Epidermal melanocyte (primary cell): Measurements from ENCODE around the gene SDC4.
"Not testable (repeated sequence)": the region's sequence is repeated elsewhere in the genome, so short reads cannot be mapped to it uniquely, and the experiment has no call there.

ENCODE experiments used
- DNase-seq: peaks from one replicate; pipeline ENCODE4 v3.0.0; 2011; ENCODE audit warnings: low spot score; ENCODE audit not compliant: insufficient read length

The SDC4 gene

GRCh38 chr20:45363611-45364492, 15.6 kb upstream of the SDC4 start:
- no peak for DNase-seq

- peak; percentile 92 for DNase-seq
These were observed 14.8 kb upstream of the SDC4 start, which contains the start of gene SYS1 for GRCh38 chr20:45362804-45363610. TSS of gene SYS1 (plus strand) at chr20:45363156. CDS start at chr20:45363532, 376 bp downstream.

- DNase-seq: no peak
These were observed 13.6 kb upstream of the SDC4 start for GRCh38 chr20:45361793-45362192.

- no peak for DNase-seq
These were observed 11.4 kb upstream of the SDC4 start for GRCh38 chr20:45359406-45360148.

GRCh38 chr20:45359069-45359405, 10.8 kb upstream of the SDC4 start:
- no peak for DNase-seq

GRCh38 chr20:45358282-45359068, 10.3 kb upstream of the SDC4 start:
- no peak for DNase-seq

- no peak for DNase-seq
These were observed 7.2 kb upstream of the SDC4 start for GRCh38 chr20:45355209-45356084.

- no peak for DNase-seq
These were observed 6.4 kb upstream of the SDC4 start for GRCh38 chr20:45354423-45355208.

- DNase-seq: no peak
These were observed 5.5 kb upstream of the SDC4 start for GRCh38 chr20:45353746-45354145.

GRCh38 chr20:45352729-45353128, 4.5 kb upstream of the SDC4 start:
- no peak for DNase-seq

GRCh38 chr20:45350795-45351194, 2.6 kb upstream of the SDC4 start:
- DNase-seq: not testable (repeated sequence)

- no peak for DNase-seq
These were observed 2.0 kb upstream of the SDC4 start for GRCh38 chr20:45350217-45350616.

GRCh38 chr20:45347297-45347935, 808 bp downstream of the SDC4 start:
- no peak for DNase-seq

GRCh38 chr20:45346851-45347250, 1.4 kb downstream of the SDC4 start:
- DNase-seq: no peak

- no peak for DNase-seq
These were observed 1.9 kb downstream of the SDC4 start for GRCh38 chr20:45346291-45346718.

GRCh38 chr20:45345104-45345936, 2.9 kb downstream of the SDC4 start:
- peak; percentile 3 for DNase-seq

GRCh38 chr20:45344168-45344860, 3.9 kb downstream of the SDC4 start:
- DNase-seq: no peak
